HepG2 (cell line): ENCODE measurements around the gene USP1. TPM values are rescaled to one million over a fixed set of nuclear protein-coding genes. Genes with fewer than 3 reads are reported as not detected.

ENCODE experiments used
- ARNT2 ChIP-seq: sonication (generic); formaldehyde crosslinking; IDR thresholded peaks from 2 replicates; pipeline ENCODE4 v1.8.0; 2022; ENCODE audit warnings: mild to moderate bottlenecking, low read depth, missing genetic modification reagents, moderate library complexity
- HOXA9 ChIP-seq: sonication (generic); formaldehyde crosslinking; IDR thresholded peaks from 2 replicates; pipeline ENCODE4 v1.8.1; 2022; ENCODE audit warnings: missing genetic modification reagents, mild to moderate bottlenecking, moderate library complexity, borderline replicate concordance
- NBN ChIP-seq: fragments of 450-650 bp; conservative IDR thresholded peaks from 2 replicates; pipeline ENCODE4 v1.6.1; 2017
- PHF20 ChIP-seq: sonication (generic); formaldehyde crosslinking; IDR thresholded peaks from 2 replicates; pipeline ENCODE4 v1.5.0; 2020; ENCODE audit warnings: mild to moderate bottlenecking, missing genetic modification reagents
- SIX4 ChIP-seq: sonication (generic); formaldehyde crosslinking; IDR thresholded peaks from 2 replicates; pipeline ENCODE4 v1.4.0; 2020; ENCODE audit warnings: missing genetic modification reagents
- SOX13 ChIP-seq, 3 experiments: fragments of 450-650 bp in 1 of 3; sonication (generic) in 1 of 3; formaldehyde crosslinking in 1 of 3; IDR thresholded peaks in 2 of 3; conservative IDR thresholded peaks in 1 of 3; 2 replicates each; pipeline versions ENCODE4 v1.5.0 to v1.6.1; 2016 to 2020; ENCODE audit warnings: antibody characterized with exemption in 1 of 3, mild to moderate bottlenecking in 1 of 3, missing compliant biosample characterization in 1 of 3, missing genetic modification reagents in 1 of 3, moderate library complexity in 1 of 3
- ZNF333 ChIP-seq: sonication (generic); formaldehyde crosslinking; IDR thresholded peaks from 2 replicates; pipeline ENCODE4 v1.4.0; 2020; ENCODE audit warnings: mild to moderate bottlenecking, missing genetic modification reagents, borderline replicate concordance
- ZNF484 ChIP-seq: sonication (generic); formaldehyde crosslinking; IDR thresholded peaks from 2 replicates; pipeline ENCODE4 v1.5.1; 2020; ENCODE audit warnings: mild to moderate bottlenecking, low read depth, missing genetic modification reagents, borderline replicate concordance
- ZNF598 ChIP-seq: sonication (generic); formaldehyde crosslinking; IDR thresholded peaks from 2 replicates; pipeline ENCODE4 v1.5.1; 2020; ENCODE audit warnings: mild to moderate bottlenecking, missing genetic modification reagents, borderline replicate concordance
- ZNF724P ChIP-seq: sonication (generic); formaldehyde crosslinking; IDR thresholded peaks from 2 replicates; pipeline ENCODE4 v1.8.0; 2022; ENCODE audit warnings: missing genetic modification reagents, borderline replicate concordance
- ZNF780A ChIP-seq: sonication (generic); formaldehyde crosslinking; IDR thresholded peaks from 2 replicates; pipeline ENCODE4 v1.8.0; 2022; ENCODE audit warnings: mild to moderate bottlenecking, missing genetic modification reagents, moderate library complexity
- polyA plus RNA-seq, 8 experiments: library from polyadenylated mRNA; depleted of rRNA in 3 of 8; stranded (reverse) in 7 of 8; unstranded in 1 of 8; fragments of >200 nt; fragmentation: Illumina TruSeq in 4 of 8; extraction: Trizol in 4 of 8; gene quantifications; 2 replicates each; pipeline versions ENCODE4 v1.2.1 to v1.2.3, GENCODE V29; 2011 to 2016; ENCODE audit warnings: low read depth in 4 of 8, missing spikeins in 1 of 8, mixed read lengths in 1 of 8; ENCODE audit not compliant: insufficient read depth in 1 of 8
- total RNA-seq, 5 experiments: library from RNA; depleted of rRNA; stranded (reverse); fragments of >200 nt; fragmentation: Illumina TruSeq; extraction: Trizol; gene quantifications; 2 replicates each; pipeline ENCODE4 v1.2.3, GENCODE V29; 2016; ENCODE audit warnings: low read depth in 1 of 5
- TF ChIP-seq, protein P1 (sequence below): sonication (generic); formaldehyde crosslinking; IDR thresholded peaks from 2 replicates; pipeline ENCODE4 v1.4.0; 2020; ENCODE audit warnings: low read depth, missing genetic modification reagents
- TF ChIP-seq, protein P2 (sequence below): sonication (generic); formaldehyde crosslinking; IDR thresholded peaks from 2 replicates; pipeline ENCODE4 v1.8.1; 2023; ENCODE audit warnings: mild to moderate bottlenecking, missing genetic modification reagents, borderline replicate concordance
- TF ChIP-seq, protein P3 (sequence below): sonication (generic); formaldehyde crosslinking; IDR thresholded peaks from 2 replicates; pipeline ENCODE4 v1.5.0; 2020; ENCODE audit warnings: mild to moderate bottlenecking, missing genetic modification reagents
- TF ChIP-seq, protein P4 (sequence below): sonication (generic); formaldehyde crosslinking; IDR thresholded peaks from 2 replicates; pipeline ENCODE4 v1.4.0; 2020; ENCODE audit warnings: missing genetic modification reagents
- TF ChIP-seq, protein P5 (sequence below): sonication (generic); formaldehyde crosslinking; IDR thresholded peaks from 2 replicates; pipeline ENCODE4 v1.5.1; 2020; ENCODE audit warnings: mild to moderate bottlenecking, moderate library complexity, missing genetic modification reagents

Gene USP1
- total and polyA plus RNA-seq, 2 of the 13 experiments (the other 11 are each of a cell fraction or from before 2014, with no cell fraction given): 9.0 to 64.6 TPM

DNA sequence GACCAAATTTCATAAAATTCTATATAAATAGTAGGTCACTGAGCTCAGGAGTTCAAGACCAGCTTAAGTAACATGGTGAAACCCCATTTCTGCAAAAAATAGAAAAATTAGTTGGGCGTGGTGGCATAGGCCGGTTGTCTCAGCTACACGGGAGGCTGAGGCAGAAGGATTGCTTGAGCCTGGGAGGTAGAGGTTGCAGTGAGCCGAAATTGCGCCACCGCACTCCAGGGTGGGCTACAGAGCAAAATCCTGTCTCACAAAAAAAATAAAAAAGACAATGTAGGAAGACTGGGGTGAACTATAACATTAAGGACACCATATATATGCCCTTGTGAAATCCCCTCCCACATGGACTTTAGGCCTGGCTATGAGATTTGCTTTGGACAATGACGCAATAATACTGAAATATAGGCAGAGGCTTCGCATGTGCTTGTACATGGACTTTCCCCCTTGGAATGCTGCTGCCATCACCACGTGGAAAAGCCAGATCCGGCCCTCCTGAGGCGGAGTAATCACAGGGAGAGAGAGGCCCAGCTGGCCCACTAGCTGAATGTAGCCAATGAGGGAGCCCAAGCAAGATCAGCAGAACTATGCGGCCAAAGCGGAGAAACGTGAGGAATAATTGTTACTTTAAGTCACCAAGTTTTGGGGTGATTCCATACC lies 13.1 kb upstream of the USP1 start (continued):
- TF ChIP-seq, protein P1, sequence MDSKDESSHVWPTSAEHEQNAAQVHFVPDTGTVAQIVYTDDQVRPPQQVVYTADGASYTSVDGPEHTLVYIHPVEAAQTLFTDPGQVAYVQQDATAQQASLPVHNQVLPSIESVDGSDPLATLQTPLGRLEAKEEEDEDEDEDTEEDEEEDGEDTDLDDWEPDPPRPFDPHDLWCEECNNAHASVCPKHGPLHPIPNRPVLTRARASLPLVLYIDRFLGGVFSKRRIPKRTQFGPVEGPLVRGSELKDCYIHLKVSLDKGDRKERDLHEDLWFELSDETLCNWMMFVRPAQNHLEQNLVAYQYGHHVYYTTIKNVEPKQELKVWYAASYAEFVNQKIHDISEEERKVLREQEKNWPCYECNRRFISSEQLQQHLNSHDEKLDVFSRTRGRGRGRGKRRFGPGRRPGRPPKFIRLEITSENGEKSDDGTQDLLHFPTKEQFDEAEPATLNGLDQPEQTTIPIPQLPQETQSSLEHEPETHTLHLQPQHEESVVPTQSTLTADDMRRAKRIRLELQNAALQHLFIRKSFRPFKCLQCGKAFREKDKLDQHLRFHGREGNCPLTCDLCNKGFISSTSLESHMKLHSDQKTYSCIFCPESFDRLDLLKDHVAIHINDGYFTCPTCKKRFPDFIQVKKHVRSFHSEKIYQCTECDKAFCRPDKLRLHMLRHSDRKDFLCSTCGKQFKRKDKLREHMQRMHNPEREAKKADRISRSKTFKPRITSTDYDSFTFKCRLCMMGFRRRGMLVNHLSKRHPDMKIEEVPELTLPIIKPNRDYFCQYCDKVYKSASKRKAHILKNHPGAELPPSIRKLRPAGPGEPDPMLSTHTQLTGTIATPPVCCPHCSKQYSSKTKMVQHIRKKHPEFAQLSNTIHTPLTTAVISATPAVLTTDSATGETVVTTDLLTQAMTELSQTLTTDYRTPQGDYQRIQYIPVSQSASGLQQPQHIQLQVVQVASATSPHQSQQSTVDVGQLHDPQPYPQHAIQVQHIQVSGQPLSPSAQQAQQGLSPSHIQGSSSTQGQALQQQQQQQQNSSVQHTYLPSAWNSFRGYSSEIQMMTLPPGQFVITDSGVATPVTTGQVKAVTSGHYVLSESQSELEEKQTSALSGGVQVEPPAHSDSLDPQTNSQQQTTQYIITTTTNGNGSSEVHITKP: peak; percentile 62; the same call in 1 of the 2 replicates
- 0 out of 2 replicates have a peak, but pooled peaks have one; percentile 42 for TF ChIP-seq ARNT2
- TF ChIP-seq SIX4 (CRISPR knock-in tag): 0 out of 2 replicates have a peak, but pooled peaks have one; percentile 25
- no peak for TF ChIP-seq HOXA9 (CRISPR knock-in tag)
- TF ChIP-seq ZNF780A: peak; percentile 54; the same call in 1 of the 2 replicates
- TF ChIP-seq, protein P2, sequence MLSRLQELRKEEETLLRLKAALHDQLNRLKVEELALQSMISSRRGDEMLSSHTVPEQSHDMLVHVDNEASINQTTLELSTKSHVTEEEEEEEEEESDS: 0 out of 2 replicates have a peak, but pooled peaks have one; percentile 29
- TF ChIP-seq ZNF724P (CRISPR knock-in tag): no peak; the same call in 1 of the 2 replicates
- no peak for TF ChIP-seq NBN
- no peak for TF ChIP-seq ZNF484 (CRISPR knock-in tag)
- TF ChIP-seq, protein P3, sequence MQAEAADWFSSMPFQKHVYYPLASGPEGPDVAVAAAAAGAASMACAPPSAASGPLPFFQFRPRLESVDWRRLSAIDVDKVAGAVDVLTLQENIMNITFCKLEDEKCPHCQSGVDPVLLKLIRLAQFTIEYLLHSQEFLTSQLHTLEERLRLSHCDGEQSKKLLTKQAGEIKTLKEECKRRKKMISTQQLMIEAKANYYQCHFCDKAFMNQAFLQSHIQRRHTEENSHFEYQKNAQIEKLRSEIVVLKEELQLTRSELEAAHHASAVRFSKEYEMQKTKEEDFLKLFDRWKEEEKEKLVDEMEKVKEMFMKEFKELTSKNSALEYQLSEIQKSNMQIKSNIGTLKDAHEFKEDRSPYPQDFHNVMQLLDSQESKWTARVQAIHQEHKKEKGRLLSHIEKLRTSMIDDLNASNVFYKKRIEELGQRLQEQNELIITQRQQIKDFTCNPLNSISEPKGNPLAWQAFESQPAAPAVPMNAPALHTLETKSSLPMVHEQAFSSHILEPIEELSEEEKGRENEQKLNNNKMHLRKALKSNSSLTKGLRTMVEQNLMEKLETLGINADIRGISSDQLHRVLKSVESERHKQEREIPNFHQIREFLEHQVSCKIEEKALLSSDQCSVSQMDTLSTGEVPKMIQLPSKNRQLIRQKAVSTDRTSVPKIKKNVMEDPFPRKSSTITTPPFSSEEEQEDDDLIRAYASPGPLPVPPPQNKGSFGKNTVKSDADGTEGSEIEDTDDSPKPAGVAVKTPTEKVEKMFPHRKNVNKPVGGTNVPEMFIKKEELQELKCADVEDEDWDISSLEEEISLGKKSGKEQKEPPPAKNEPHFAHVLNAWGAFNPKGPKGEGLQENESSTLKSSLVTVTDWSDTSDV (CRISPR knock-in tag): no peak
- no peak for TF ChIP-seq SOX13 (IDR thresholded peaks at IDR 0.05)
- TF ChIP-seq SOX13 (CRISPR knock-in tag; conservative IDR thresholded peaks at IDR 0.05 in 1 of 2, IDR thresholded peaks at IDR 0.05 in 1 of 2): peak in 1 of 2 experiments; percentile 75; a peak in 2 of 4 replicates
- 0 out of 2 replicates have a peak, but pooled peaks have one; percentile 38 for TF ChIP-seq ZNF333 (CRISPR knock-in tag)
- TF ChIP-seq, protein P4, sequence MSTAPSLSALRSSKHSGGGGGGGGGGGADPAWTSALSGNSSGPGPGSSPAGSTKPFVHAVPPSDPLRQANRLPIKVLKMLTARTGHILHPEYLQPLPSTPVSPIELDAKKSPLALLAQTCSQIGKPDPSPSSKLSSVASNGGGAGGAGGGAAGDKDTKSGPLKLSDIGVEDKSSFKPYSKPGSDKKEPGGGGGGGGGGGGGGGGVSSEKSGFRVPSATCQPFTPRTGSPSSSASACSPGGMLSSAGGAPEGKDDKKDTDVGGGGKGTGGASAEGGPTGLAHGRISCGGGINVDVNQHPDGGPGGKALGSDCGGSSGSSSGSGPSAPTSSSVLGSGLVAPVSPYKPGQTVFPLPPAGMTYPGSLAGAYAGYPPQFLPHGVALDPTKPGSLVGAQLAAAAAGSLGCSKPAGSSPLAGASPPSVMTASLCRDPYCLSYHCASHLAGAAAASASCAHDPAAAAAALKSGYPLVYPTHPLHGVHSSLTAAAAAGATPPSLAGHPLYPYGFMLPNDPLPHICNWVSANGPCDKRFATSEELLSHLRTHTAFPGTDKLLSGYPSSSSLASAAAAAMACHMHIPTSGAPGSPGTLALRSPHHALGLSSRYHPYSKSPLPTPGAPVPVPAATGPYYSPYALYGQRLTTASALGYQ (CRISPR knock-in tag): 0 out of 2 replicates have a peak, but pooled peaks have one; percentile 53
- peak; percentile 84 for TF ChIP-seq ZNF598 (CRISPR knock-in tag)
- TF ChIP-seq, protein P5, sequence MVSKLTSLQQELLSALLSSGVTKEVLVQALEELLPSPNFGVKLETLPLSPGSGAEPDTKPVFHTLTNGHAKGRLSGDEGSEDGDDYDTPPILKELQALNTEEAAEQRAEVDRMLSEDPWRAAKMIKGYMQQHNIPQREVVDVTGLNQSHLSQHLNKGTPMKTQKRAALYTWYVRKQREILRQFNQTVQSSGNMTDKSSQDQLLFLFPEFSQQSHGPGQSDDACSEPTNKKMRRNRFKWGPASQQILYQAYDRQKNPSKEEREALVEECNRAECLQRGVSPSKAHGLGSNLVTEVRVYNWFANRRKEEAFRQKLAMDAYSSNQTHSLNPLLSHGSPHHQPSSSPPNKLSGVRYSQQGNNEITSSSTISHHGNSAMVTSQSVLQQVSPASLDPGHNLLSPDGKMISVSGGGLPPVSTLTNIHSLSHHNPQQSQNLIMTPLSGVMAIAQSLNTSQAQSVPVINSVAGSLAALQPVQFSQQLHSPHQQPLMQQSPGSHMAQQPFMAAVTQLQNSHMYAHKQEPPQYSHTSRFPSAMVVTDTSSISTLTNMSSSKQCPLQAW: peak; percentile 62
- TF ChIP-seq PHF20: peak; percentile 42; the same call in 1 of the 2 replicates
